Vagina (tissue), 2 donors: ENCODE results near the gene EFCAB7. TPM values are rescaled to one million over a fixed set of nuclear protein-coding genes. Genes with fewer than 3 reads are reported as not detected.

Experiments used
- DNase-seq, 2 donors: peaks; one replicate each; pipeline ENCODE4 v3.0.0-alpha.2; 2017; ENCODE audit errors: extremely low spot score in 2 of 2
- H3K27ac ChIP-seq: fragments of 200-600 bp; sonication (generic); one replicate; pipeline ENCODE4 v1.5.1; 2019
- H3K27me3 ChIP-seq: fragments of 200-600 bp; sonication (generic); one replicate; pipeline ENCODE4 v1.5.1; 2019
- H3K36me3 ChIP-seq, 2 donors: fragments of 200-600 bp; sonication (generic); one replicate each; pipeline ENCODE4 v1.5.1; 2017 to 2019
- H3K4me1 ChIP-seq: fragments of 200-600 bp; sonication (generic); one replicate; pipeline ENCODE4 v1.5.1; 2019
- H3K4me3 ChIP-seq, 2 donors: fragments of 200-600 bp; sonication (generic); 1 replicate in 1 of 2; 2 replicates in 1 of 2; pipeline ENCODE4 v1.5.1; 2016 to 2019
- H3K9me3 ChIP-seq: fragments of 200-600 bp; sonication (generic); one replicate; pipeline ENCODE4 v1.5.1; 2019
- POLR2AphosphoS5 ChIP-seq, 2 donors: sonication (generic); formaldehyde crosslinking; IDR thresholded peaks; one replicate each; pipeline ENCODE4 v1.9.0; 2017; ENCODE audit warnings: antibody characterized with exemption in 2 of 2, mild to moderate bottlenecking in 2 of 2, low read depth in 1 of 2; ENCODE audit not compliant: insufficient read depth in 1 of 2
- intact Hi-C: fragments of 100-400 bp; cut with DNase I; formaldehyde crosslinking; loops from one replicate; pipeline ENCODE4 v1.15.1; 2023
- small RNA-seq: library from RNA; depleted of rRNA; stranded (forward); fragments of <200 nt; gene quantifications from one replicate; pipeline ENCODE3, GENCODE V24; 2016
- total RNA-seq: library from RNA; depleted of rRNA; stranded (reverse); fragments of >200 nt; gene quantifications from one replicate; pipeline ENCODE4 v1.2.3, GENCODE V29; 2016
- TF ChIP-seq, protein P1 (sequence below), 3 experiments: fragments of 450-650 bp in 2 of 3; fragments of 200-600 bp in 1 of 3; sonication (generic) in 1 of 3; IDR thresholded peaks; one replicate each; pipeline ENCODE4 v1.5.1; 2017 to 2019; ENCODE audit warnings: antibody characterized with exemption in 3 of 3, mild to moderate bottlenecking in 2 of 3, moderate library complexity in 2 of 3

Gene EFCAB7
- total RNA-seq, 1 donor from 2014 or later = 6.9 TPM

DNA sequence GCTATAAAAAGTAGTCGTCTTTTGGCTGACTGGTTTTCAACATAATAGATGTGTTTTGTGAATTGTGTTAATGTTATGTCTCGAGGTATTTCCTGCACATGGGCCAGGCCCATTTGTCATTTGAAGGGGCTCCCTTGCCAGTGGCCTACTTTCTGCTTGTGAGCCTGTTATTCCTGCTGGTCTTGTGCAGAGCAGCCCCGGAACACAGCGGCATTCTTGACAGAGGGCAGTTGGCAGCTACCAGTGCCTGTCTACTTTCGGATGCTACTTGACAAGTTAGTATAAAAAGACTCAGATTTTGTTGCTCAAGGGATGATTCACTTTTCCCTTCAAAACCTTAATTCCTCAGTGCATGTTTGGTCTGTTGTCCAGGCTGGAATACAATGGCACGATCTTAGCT is 98.4 kb downstream of the EFCAB7 start:
- TF ChIP-seq, protein P1, sequence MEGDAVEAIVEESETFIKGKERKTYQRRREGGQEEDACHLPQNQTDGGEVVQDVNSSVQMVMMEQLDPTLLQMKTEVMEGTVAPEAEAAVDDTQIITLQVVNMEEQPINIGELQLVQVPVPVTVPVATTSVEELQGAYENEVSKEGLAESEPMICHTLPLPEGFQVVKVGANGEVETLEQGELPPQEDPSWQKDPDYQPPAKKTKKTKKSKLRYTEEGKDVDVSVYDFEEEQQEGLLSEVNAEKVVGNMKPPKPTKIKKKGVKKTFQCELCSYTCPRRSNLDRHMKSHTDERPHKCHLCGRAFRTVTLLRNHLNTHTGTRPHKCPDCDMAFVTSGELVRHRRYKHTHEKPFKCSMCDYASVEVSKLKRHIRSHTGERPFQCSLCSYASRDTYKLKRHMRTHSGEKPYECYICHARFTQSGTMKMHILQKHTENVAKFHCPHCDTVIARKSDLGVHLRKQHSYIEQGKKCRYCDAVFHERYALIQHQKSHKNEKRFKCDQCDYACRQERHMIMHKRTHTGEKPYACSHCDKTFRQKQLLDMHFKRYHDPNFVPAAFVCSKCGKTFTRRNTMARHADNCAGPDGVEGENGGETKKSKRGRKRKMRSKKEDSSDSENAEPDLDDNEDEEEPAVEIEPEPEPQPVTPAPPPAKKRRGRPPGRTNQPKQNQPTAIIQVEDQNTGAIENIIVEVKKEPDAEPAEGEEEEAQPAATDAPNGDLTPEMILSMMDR (IDR thresholded peaks at IDR 0.05) = no peak
- no peak for TF ChIP-seq POLR2AphosphoS5 (IDR thresholded peaks at IDR 0.05; ENCODE audit: insufficient read depth in 1 of 2, low read depth in 1 of 2)
- intact Hi-C loops = no loop called here
- no peaks in the 10 kb centered on the region for H3K36me3 ChIP-seq
- no peak for DNase-seq
- H3K27me3 ChIP-seq = no peaks in the 10 kb centered on the region
- no peak overlapping the region for H3K27ac ChIP-seq
- no peak overlapping the region for H3K4me3 ChIP-seq
- peaks cover 12% of the 10 kb centered on the region for H3K4me1 ChIP-seq
- H3K9me3 ChIP-seq = no peaks in the 10 kb centered on the region

Small RNAs within 50 kb of the gene (small RNA-seq; reads per million reads assigned to genes)
- gene RF02105 (not detected), gene RF02106 (not detected), gene RF02107 (not detected), gene RF02108 (not detected), gene RF02109 (not detected), gene RF02110 (not detected), gene RN7SL488P (not detected), gene RNU7-123P (not detected)

Other genes starting within 250 kb of the EFCAB7 start
- not detected for gene FOXD3, start 201.0 kb upstream of the EFCAB7 start, total RNA-seq
- gene ALG6, start 155.9 kb upstream of the EFCAB7 start, total RNA-seq = 13.0 TPM
- 11.8 TPM for gene ITGB3BP, start 300 bp upstream of the EFCAB7 start, total RNA-seq
- gene PGM1, start 69.9 kb downstream of the EFCAB7 start, total RNA-seq = 46.4 TPM